Naive thymus-derived CD4-positive, alpha-beta T cell (primary cell): ENCODE measurements around the gene APLP2. TPM values are rescaled to one million over a fixed set of nuclear protein-coding genes. Genes with fewer than 3 reads are reported as not detected.

Source experiments
- ATAC-seq: fragments of 150-1000 bp; cut with Tn5 transposase; 2 replicates; pipeline ENCODE4 v1.10.0; 2021; ENCODE audit warnings: mild to moderate bottlenecking, moderate library complexity
- CTCF ChIA-PET: fragments of 350-600 bp; sonication (Branson Sonifier 250); formaldehyde crosslinking; loops from one replicate; lab custom pipeline; 2021; ENCODE audit warnings: antibody characterized with exemption; lab: Charles Lee
- POLR2A ChIA-PET: fragments of 350-600 bp; sonication (Branson Sonifier 250); formaldehyde crosslinking; loops from one replicate; lab custom pipeline; 2021; ENCODE audit warnings: antibody characterized with exemption, inconsistent platforms; lab: Charles Lee
- DNase-seq, 9 donors: peaks; one replicate each; pipeline versions ENCODE4 v3.0.0 to v3.0.0-alpha.2; 2020 to 2022; ENCODE audit warnings: mixed read lengths in 1 of 9
- H3K27ac ChIP-seq: one replicate; pipeline ENCODE4 v1.7.0; 2013; ENCODE audit warnings: mild to moderate bottlenecking, low read depth, low read length, moderate library complexity
- H3K27me3 ChIP-seq, 2 donors: one replicate each; pipeline ENCODE4 v1.7.0; 2013; ENCODE audit warnings: low read length in 2 of 2, mild to moderate bottlenecking in 2 of 2, moderate library complexity in 2 of 2; ENCODE audit not compliant: control insufficient read depth in 2 of 2, insufficient read depth in 2 of 2
- H3K36me3 ChIP-seq, 3 experiments: 1 replicate in 2 of 3; 2 replicates in 1 of 3; pipeline ENCODE4 v1.7.0; 2013; ENCODE audit warnings: low read length in 3 of 3, mild to moderate bottlenecking in 3 of 3, moderate library complexity in 1 of 3; ENCODE audit not compliant: insufficient read depth in 3 of 3, control insufficient read depth in 2 of 3
- H3K4me1 ChIP-seq, 2 donors: one replicate each; pipeline ENCODE4 v1.7.0; 2013; ENCODE audit warnings: low read length in 2 of 2, mild to moderate bottlenecking in 2 of 2, moderate library complexity in 1 of 2; ENCODE audit not compliant: control insufficient read depth in 2 of 2, insufficient read depth in 2 of 2
- H3K4me3 ChIP-seq: 2 replicates; pipeline ENCODE4 v1.7.0; 2013; ENCODE audit warnings: mild to moderate bottlenecking, low read length
- H3K9me3 ChIP-seq, 3 experiments: 1 replicate in 2 of 3; 2 replicates in 1 of 3; pipeline ENCODE4 v1.7.0; 2013; ENCODE audit warnings: low read length in 3 of 3; ENCODE audit not compliant: control insufficient read depth in 2 of 3
- H3K27ac Mint-ChIP-seq, 9 donors: one replicate each; pipeline ENCODE4 v1.8.0; 2020 to 2022; ENCODE audit warnings: mixed read lengths in 9 of 9, mild to moderate bottlenecking in 8 of 9, moderate library complexity in 5 of 9, inconsistent platforms in 2 of 9
- H3K27me3 Mint-ChIP-seq, 5 donors: one replicate each; pipeline ENCODE4 v1.8.0; 2021 to 2022; ENCODE audit warnings: mixed read lengths in 5 of 5, mild to moderate bottlenecking in 1 of 5
- H3K36me3 Mint-ChIP-seq, 5 donors: one replicate each; pipeline ENCODE4 v1.8.0; 2020 to 2022; ENCODE audit warnings: mixed read lengths in 5 of 5, mild to moderate bottlenecking in 3 of 5, inconsistent platforms in 1 of 5
- H3K4me1 Mint-ChIP-seq, 7 donors: one replicate each; pipeline ENCODE4 v1.8.0; 2020 to 2022; ENCODE audit warnings: mixed read lengths in 7 of 7, mild to moderate bottlenecking in 3 of 7, inconsistent platforms in 1 of 7
- H3K4me3 Mint-ChIP-seq, 10 donors: one replicate each; pipeline ENCODE4 v1.8.0; 2020 to 2022; ENCODE audit warnings: mild to moderate bottlenecking in 10 of 10, mixed read lengths in 10 of 10, moderate library complexity in 6 of 10, inconsistent platforms in 2 of 10
- H3K9me3 Mint-ChIP-seq, 11 donors: one replicate each; pipeline ENCODE4 v1.8.0; 2020 to 2022; ENCODE audit warnings: mixed read lengths in 11 of 11, mild to moderate bottlenecking in 4 of 11, inconsistent platforms in 1 of 11, moderate library complexity in 1 of 11
- intact Hi-C, 2 donors: fragments of 100-400 bp; cut with micrococcal nuclease; formaldehyde crosslinking; loops; one replicate each; pipeline ENCODE4 v1.15.1; 2023
- polyA plus RNA-seq, 2 donors: library from polyadenylated mRNA; unstranded; fragments of 300-500 nt; fragmentation: Illumina TruSeq; gene quantifications; one replicate each; pipeline ENCODE4 v1.2.3, GENCODE V29; 2021
- total RNA-seq, 6 experiments: library from RNA in 5 of 6; stranded (reverse) in 5 of 6; gene quantifications; 1 replicate in 5 of 6; 2 replicates in 1 of 6; pipeline ENCODE4 v1.2.3 and lab custom pipeline; 2021 to 2026

APLP2 gene
- total and polyA plus RNA-seq, 7 experiments from 2014 or later = 26.6 to 172 (median 46.3) TPM

DNA sequence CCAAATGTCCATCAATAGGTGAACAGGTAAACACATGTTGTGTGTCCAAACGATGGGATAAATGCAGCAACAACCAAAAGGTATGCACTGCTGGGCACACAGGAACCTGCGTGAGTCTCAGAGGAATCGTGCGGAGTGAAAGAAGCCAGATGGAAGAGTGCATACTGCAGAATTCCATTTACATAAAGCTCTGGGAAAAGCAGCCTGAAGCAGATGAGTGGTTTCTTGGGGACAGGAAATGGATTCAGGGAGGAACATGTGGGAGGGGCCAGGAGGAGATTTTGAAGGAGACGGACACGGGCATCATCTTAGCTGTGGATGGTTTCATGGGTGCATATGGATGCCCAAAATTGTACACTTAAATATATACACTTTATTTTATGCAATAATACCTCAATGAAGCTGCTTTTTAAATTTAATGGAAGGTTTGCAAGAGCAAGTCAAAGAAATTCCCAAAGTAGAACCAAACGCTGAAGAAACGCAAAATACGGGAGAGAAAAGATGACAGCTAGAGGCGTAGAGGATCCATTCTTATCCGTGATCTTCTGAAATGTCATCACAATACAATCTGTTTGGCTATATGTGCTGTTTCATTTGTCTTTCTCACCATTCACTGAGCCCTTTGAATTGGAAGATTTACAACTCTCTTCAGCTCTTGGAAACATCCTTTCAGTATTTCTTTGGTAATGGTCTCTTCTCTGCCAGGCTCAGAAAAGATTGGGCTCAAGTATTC lies 114.3 kb downstream of the APLP2 start:
- DNase-seq (no peak), ATAC-seq (no peak)
- H3K4me1 Mint-ChIP-seq = peaks cover 0 to 2% (median 0%) of the 10 kb centered on the region in 7 donors
- Histone ChIP-seq H3K36me3 (no peaks in the 10 kb centered on the region), H3K4me1 (no peaks in the 10 kb centered on the region), H3K27me3 (no peaks in the 10 kb centered on the region), H3K9me3 (no peaks in the 10 kb centered on the region), H3K4me3 (no peak overlapping the region), H3K27ac (no peak overlapping the region)
- H3K27ac Mint-ChIP-seq = no peak overlapping the region
- ChIA-PET CTCF (no interaction called here), POLR2A (no interaction called here)
- peaks cover 0 to 15% (median 6%) of the 10 kb centered on the region in 5 donors for H3K27me3 Mint-ChIP-seq
- H3K36me3 Mint-ChIP-seq = no peaks in the 10 kb centered on the region
- no peaks in the 10 kb centered on the region for H3K9me3 Mint-ChIP-seq
- intact Hi-C loops = no loop called here
- H3K4me3 Mint-ChIP-seq = no peak overlapping the region

DNA sequence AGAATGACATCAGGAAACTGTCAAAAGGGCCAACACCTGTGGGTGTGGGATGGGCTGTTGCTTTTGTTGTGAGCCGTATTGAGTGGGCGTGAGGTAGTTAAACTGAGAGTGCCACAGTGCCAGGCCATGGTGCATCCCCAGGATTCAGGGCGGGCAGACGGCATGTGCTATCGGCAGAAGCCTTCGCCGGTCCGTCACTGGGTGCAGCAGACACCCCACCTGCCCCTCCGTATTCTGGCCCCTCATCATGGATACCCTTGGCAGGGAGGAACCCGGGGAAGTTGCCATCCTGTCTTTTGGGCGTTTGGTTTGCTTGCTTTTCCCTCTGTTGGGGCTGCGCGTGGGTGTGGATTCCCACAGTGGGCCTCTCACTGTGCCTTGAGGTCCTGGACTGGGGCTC lies 117.4 kb downstream of the APLP2 start:
- H3K4me3 Mint-ChIP-seq = no peak overlapping the region
- Histone ChIP-seq H3K9me3 (no peaks in the 10 kb centered on the region), H3K4me1 (no peaks in the 10 kb centered on the region), H3K27ac (no peak overlapping the region), H3K4me3 (no peak overlapping the region), H3K27me3 (no peaks in the 10 kb centered on the region), H3K36me3 (no peaks in the 10 kb centered on the region)
- CTCF ChIA-PET = no interaction called here
- H3K27ac Mint-ChIP-seq = no peak overlapping the region
- H3K36me3 Mint-ChIP-seq = no peaks in the 10 kb centered on the region
- intact Hi-C loops = no loop called here
- no peaks in the 10 kb centered on the region for H3K4me1 Mint-ChIP-seq
- no peak for ATAC-seq
- peaks cover 0 to 6% (median 0%) of the 10 kb centered on the region in 5 donors for H3K27me3 Mint-ChIP-seq
- DNase-seq = no peak
- POLR2A ChIA-PET = no interaction called here
- H3K9me3 Mint-ChIP-seq = no peaks in the 10 kb centered on the region

DNA sequence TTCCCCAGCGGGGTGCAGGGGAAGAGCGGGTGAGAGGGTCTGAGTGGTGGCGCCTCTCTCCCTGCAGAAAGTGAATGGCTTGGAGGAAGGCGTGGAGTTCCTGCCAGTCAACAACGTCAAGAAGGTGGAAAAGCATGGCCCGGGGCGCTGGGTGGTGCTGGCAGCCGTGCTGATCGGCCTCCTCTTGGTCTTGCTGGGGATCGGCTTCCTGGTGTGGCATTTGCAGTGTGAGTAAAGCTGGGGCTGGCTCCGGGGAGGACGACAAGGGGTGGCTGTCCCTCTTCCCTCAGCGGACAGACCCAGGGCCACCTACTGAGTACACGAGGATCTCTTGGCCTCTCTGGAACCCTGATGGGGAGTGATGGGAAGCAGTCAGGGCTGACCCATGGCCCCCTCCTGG lies 118.4 kb downstream of the APLP2 start:
- Histone ChIP-seq H3K27me3 (no peaks in the 10 kb centered on the region), H3K9me3 (no peaks in the 10 kb centered on the region), H3K27ac (no peak overlapping the region), H3K4me3 (no peak overlapping the region), H3K36me3 (no peaks in the 10 kb centered on the region), H3K4me1 (no peaks in the 10 kb centered on the region)
- ATAC-seq (peak; percentile 12), DNase-seq (no peak)
- ChIA-PET POLR2A (no interaction called here), CTCF (no interaction called here)
- intact Hi-C loops = no loop called here
- Mint-ChIP-seq H3K36me3 (no peaks in the 10 kb centered on the region), H3K4me1 (no peaks in the 10 kb centered on the region), H3K27me3 (peaks cover 0 to 6% (median 0%) of the 10 kb centered on the region in 5 donors), H3K9me3 (no peaks in the 10 kb centered on the region), H3K4me3 (no peak overlapping the region), H3K27ac (no peak overlapping the region)

DNA sequence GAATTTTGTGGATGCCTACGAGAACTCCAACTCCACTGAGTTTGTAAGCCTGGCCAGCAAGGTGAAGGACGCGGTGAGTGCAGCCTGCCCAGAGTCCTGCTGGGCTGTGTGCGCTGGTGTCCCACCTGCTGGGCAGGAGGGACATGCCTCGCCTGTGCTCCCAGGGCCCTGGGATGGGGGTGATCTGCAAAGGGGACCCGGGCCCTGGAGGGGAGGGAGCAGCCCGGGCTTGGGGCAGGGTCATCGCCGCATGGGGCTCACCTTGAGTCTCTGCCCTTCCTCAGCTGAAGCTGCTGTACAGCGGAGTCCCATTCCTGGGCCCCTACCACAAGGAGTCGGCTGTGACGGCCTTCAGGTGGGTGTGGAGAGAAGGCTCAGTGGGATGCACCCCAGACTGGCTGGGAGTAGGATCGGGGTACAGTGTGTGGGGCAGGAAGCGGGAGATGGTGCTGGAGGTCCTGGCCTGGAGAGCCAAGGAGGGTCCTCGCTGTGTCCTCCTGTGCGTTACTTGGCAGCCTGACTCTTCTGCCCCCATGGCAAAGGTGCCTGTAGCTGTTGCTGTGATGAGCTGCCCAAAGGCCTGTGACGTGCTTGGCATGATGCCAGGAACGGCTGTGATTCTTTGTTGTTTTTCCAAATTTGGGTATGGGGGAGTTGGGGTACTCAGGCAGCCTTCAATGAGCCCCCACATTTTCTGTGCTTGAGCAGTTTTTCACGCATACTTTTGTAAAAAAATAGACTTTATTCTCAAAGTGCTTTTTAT lies 119.1 kb downstream of the APLP2 start:
- intact Hi-C loops = no loop called here
- no peak overlapping the region for H3K4me3 ChIP-seq
- peaks cover 0 to 4% (median 0%) of the 10 kb centered on the region in 5 donors for H3K27me3 Mint-ChIP-seq
- H3K9me3 Mint-ChIP-seq = no peaks in the 10 kb centered on the region
- no peaks in the 10 kb centered on the region for H3K36me3 Mint-ChIP-seq
- no peaks in the 10 kb centered on the region for H3K9me3 ChIP-seq
- no peaks in the 10 kb centered on the region for H3K4me1 Mint-ChIP-seq
- H3K27me3 ChIP-seq = no peaks in the 10 kb centered on the region
- H3K36me3 ChIP-seq = no peaks in the 10 kb centered on the region
- DNase-seq (no peak), ATAC-seq (peak; percentile 16)
- no peak overlapping the region for H3K27ac Mint-ChIP-seq
- H3K4me3 Mint-ChIP-seq = no peak overlapping the region
- POLR2A ChIA-PET = no interaction called here
- CTCF ChIA-PET = no interaction called here
- no peaks in the 10 kb centered on the region for H3K4me1 ChIP-seq
- H3K27ac ChIP-seq = no peak overlapping the region

DNA sequence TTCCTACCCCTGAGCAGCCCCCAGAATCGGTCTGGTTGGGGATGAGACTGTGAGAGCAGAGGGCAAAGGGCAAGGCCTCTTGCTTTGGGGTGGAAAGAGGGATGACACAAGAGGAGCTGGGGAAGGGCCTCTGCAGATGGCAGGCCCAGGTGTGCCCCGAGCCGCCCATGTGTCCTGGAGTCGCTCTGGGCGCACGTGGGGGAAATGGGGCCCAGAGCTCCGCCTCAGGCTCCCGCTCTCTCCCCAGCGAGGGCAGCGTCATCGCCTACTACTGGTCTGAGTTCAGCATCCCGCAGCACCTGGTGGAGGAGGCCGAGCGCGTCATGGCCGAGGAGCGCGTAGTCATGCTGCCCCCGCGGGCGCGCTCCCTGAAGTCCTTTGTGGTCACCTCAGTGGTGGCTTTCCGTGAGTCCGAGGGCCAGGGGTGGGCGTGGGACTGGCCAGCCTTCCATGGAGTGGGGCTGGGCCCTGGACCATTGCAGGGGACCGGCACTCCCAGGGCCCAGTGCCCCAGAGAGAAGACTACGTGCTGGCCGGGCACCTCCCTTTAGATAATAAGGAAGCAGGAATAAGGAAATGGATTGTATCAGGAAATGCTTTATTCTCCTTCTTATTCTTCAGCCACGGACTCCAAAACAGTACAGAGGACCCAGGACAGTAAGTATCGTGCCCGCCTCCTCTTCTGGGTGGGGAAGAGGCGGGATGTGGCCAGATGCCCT lies 120.0 kb downstream of the APLP2 start:
- intact Hi-C loops = no loop called here
- H3K9me3 Mint-ChIP-seq = no peaks in the 10 kb centered on the region
- no peak for ATAC-seq
- H3K36me3 Mint-ChIP-seq = no peaks in the 10 kb centered on the region
- ChIA-PET CTCF (no interaction called here), POLR2A (no interaction called here)
- no peak overlapping the region for H3K4me3 Mint-ChIP-seq
- H3K4me3 ChIP-seq = no peak overlapping the region
- H3K9me3 ChIP-seq = no peaks in the 10 kb centered on the region
- H3K27ac ChIP-seq = no peak overlapping the region
- H3K27ac Mint-ChIP-seq = no peak overlapping the region
- H3K27me3 Mint-ChIP-seq = peaks cover 0 to under 1% (median 0%) of the 10 kb centered on the region in 5 donors
- no peak for DNase-seq
- H3K4me1 Mint-ChIP-seq = no peaks in the 10 kb centered on the region
- H3K36me3 ChIP-seq = no peaks in the 10 kb centered on the region
- H3K27me3 ChIP-seq = no peaks in the 10 kb centered on the region
- no peaks in the 10 kb centered on the region for H3K4me1 ChIP-seq

DNA sequence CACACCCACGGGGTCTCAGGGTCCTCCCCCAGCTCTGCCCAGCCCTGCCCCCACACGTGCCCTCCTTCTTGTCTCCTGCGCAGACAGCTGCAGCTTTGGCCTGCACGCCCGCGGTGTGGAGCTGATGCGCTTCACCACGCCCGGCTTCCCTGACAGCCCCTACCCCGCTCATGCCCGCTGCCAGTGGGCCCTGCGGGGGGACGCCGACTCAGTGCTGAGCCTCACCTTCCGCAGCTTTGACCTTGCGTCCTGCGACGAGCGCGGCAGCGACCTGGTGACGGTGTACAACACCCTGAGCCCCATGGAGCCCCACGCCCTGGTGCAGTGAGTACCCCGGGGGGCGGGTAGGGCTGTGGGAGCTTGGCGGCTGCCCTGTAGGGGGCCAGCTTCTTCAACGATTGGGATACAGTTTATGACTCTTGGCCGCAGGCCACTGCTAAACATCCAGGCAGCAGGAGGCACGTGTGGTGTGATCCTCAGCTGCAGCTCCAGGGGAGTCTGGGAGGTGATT lies 120.7 kb downstream of the APLP2 start:
- no peaks in the 10 kb centered on the region for H3K27me3 Mint-ChIP-seq
- DNase-seq (no peak), ATAC-seq (no peak)
- Histone ChIP-seq H3K27ac (no peak overlapping the region), H3K36me3 (no peaks in the 10 kb centered on the region), H3K9me3 (no peaks in the 10 kb centered on the region), H3K4me3 (no peak overlapping the region), H3K4me1 (no peaks in the 10 kb centered on the region), H3K27me3 (no peaks in the 10 kb centered on the region)
- H3K9me3 Mint-ChIP-seq = no peaks in the 10 kb centered on the region
- H3K36me3 Mint-ChIP-seq = no peaks in the 10 kb centered on the region
- CTCF ChIA-PET = no interaction called here
- intact Hi-C loops = no loop called here
- POLR2A ChIA-PET = no interaction called here
- H3K4me3 Mint-ChIP-seq = no peak overlapping the region
- no peak overlapping the region for H3K27ac Mint-ChIP-seq
- H3K4me1 Mint-ChIP-seq = no peaks in the 10 kb centered on the region
